Measurements from ENCODE around the gene TMEM141.

TMEM141 gene

GRCh38 chr9:136814725-136815421 is 23.7 kb downstream of the TMEM141 start:
- Histone ChIP-seq H3K4me3 (ENCODE audit: low read depth in 1 of 2, low read length in 2 of 2) (no peak overlapping the region), H3K27me3 (ENCODE audit: control insufficient read depth in 1 of 2, insufficient read depth in 2 of 2, low read length in 2 of 2) (no peaks in the 10 kb centered on the region), H3K27ac (ENCODE audit: low read depth, low read length) (no peak overlapping the region), H3K9me3 (ENCODE audit: low read length) (no peaks in the 10 kb centered on the region), H3K4me1 (ENCODE audit: insufficient read depth, low read length) (peaks cover 10% of the 10 kb centered on the region), H3K9ac (ENCODE audit: low read length) (no peak overlapping the region), H3K36me3 (ENCODE audit: insufficient read depth, low read length) (peaks cover 4% of the 10 kb centered on the region)

- peaks cover 4% of the 10 kb centered on the region for H3K4me1 ChIP-seq (ENCODE audit: insufficient read depth, low read length)
- no peak overlapping the region for H3K4me3 ChIP-seq (ENCODE audit: low read depth in 1 of 2, low read length in 2 of 2)
- no peaks in the 10 kb centered on the region for H3K27me3 ChIP-seq (ENCODE audit: control insufficient read depth in 1 of 2, insufficient read depth in 2 of 2, low read length in 2 of 2)
- H3K9me3 ChIP-seq (ENCODE audit: low read length): no peaks in the 10 kb centered on the region
- peaks cover 4% of the 10 kb centered on the region for H3K36me3 ChIP-seq (ENCODE audit: insufficient read depth, low read length)
- H3K9ac ChIP-seq (ENCODE audit: low read length): no peak overlapping the region
- H3K27ac ChIP-seq (ENCODE audit: low read depth, low read length): no peak overlapping the region
Observed at GRCh38 chr9:136815422-136815782, 24.3 kb downstream of the TMEM141 start.

- H3K9me3 ChIP-seq (ENCODE audit: low read length): no peaks in the 10 kb centered on the region
- peaks cover 15% of the 10 kb centered on the region for H3K36me3 ChIP-seq (ENCODE audit: insufficient read depth, low read length)
- no peaks in the 10 kb centered on the region for H3K27me3 ChIP-seq (ENCODE audit: control insufficient read depth in 1 of 2, insufficient read depth in 2 of 2, low read length in 2 of 2)
- H3K4me1 ChIP-seq (ENCODE audit: insufficient read depth, low read length): peaks cover 6% of the 10 kb centered on the region
- H3K27ac ChIP-seq (ENCODE audit: low read depth, low read length): no peak overlapping the region
- H3K9ac ChIP-seq (ENCODE audit: low read length): no peak overlapping the region
- H3K4me3 ChIP-seq (ENCODE audit: low read depth in 1 of 2, low read length in 2 of 2): peak overlapping the region; percentile 35 to 38
Observed at GRCh38 chr9:136820971-136821825, 30.1 kb downstream of the TMEM141 start.

- Histone ChIP-seq H3K27me3 (ENCODE audit: control insufficient read depth in 1 of 2, insufficient read depth in 2 of 2, low read length in 2 of 2) (no peaks in the 10 kb centered on the region), H3K9me3 (ENCODE audit: low read length) (no peaks in the 10 kb centered on the region), H3K36me3 (ENCODE audit: insufficient read depth, low read length) (peaks cover 15% of the 10 kb centered on the region), H3K27ac (ENCODE audit: low read depth, low read length) (no peak overlapping the region), H3K9ac (ENCODE audit: low read length) (no peak overlapping the region), H3K4me1 (ENCODE audit: insufficient read depth, low read length) (peaks cover 6% of the 10 kb centered on the region), H3K4me3 (ENCODE audit: low read depth in 1 of 2, low read length in 2 of 2) (peak overlapping the region in 1 of 2 donors; percentile 35)
Observed at GRCh38 chr9:136821826-136822544, 30.8 kb downstream of the TMEM141 start.

GRCh38 chr9:136823136-136824046 is 32.2 kb downstream of the TMEM141 start:
- H3K27me3 ChIP-seq (ENCODE audit: control insufficient read depth in 1 of 2, insufficient read depth in 2 of 2, low read length in 2 of 2): no peaks in the 10 kb centered on the region
- no peaks in the 10 kb centered on the region for H3K9me3 ChIP-seq (ENCODE audit: low read length)
- H3K36me3 ChIP-seq (ENCODE audit: insufficient read depth, low read length): peaks cover 15% of the 10 kb centered on the region
- no peak overlapping the region for H3K9ac ChIP-seq (ENCODE audit: low read length)
- H3K4me3 ChIP-seq (ENCODE audit: low read depth in 1 of 2, low read length in 2 of 2): no peak overlapping the region
- H3K27ac ChIP-seq (ENCODE audit: low read depth, low read length): no peak overlapping the region
- H3K4me1 ChIP-seq (ENCODE audit: insufficient read depth, low read length): peaks cover 6% of the 10 kb centered on the region

- Histone ChIP-seq H3K9ac (ENCODE audit: low read length) (no peak overlapping the region), H3K27ac (ENCODE audit: low read depth, low read length) (no peak overlapping the region), H3K27me3 (ENCODE audit: control insufficient read depth in 1 of 2, insufficient read depth in 2 of 2, low read length in 2 of 2) (no peaks in the 10 kb centered on the region), H3K36me3 (ENCODE audit: insufficient read depth, low read length) (peaks cover 22% of the 10 kb centered on the region), H3K4me1 (ENCODE audit: insufficient read depth, low read length) (peaks cover 6% of the 10 kb centered on the region), H3K9me3 (ENCODE audit: low read length) (no peaks in the 10 kb centered on the region), H3K4me3 (ENCODE audit: low read depth in 1 of 2, low read length in 2 of 2) (no peak overlapping the region)
Observed at GRCh38 chr9:136824496-136825225, 33.5 kb downstream of the TMEM141 start.

- peaks cover 29% of the 10 kb centered on the region for H3K36me3 ChIP-seq (ENCODE audit: insufficient read depth, low read length)
Observed at GRCh38 chr9:136825295-136826187, 34.4 kb downstream of the TMEM141 start.

GRCh38 chr9:136826188-136826541 is 35.0 kb downstream of the TMEM141 start:
- Histone ChIP-seq H3K36me3 (ENCODE audit: insufficient read depth, low read length) (peaks cover 33% of the 10 kb centered on the region), H3K27me3 (ENCODE audit: control insufficient read depth in 1 of 2, insufficient read depth in 2 of 2, low read length in 2 of 2) (no peaks in the 10 kb centered on the region), H3K27ac (ENCODE audit: low read depth, low read length) (no peak overlapping the region), H3K9me3 (ENCODE audit: low read length) (no peaks in the 10 kb centered on the region), H3K4me3 (ENCODE audit: low read depth in 1 of 2, low read length in 2 of 2) (no peak overlapping the region), H3K9ac (ENCODE audit: low read length) (no peak overlapping the region), H3K4me1 (ENCODE audit: insufficient read depth, low read length) (no peaks in the 10 kb centered on the region)

More at GRCh38 chr9:136825295-136826187, 34.4 kb downstream of the TMEM141 start:
- Histone ChIP-seq H3K4me1 (ENCODE audit: insufficient read depth, low read length) (peaks cover 6% of the 10 kb centered on the region), H3K27ac (ENCODE audit: low read depth, low read length) (no peak overlapping the region), H3K27me3 (ENCODE audit: control insufficient read depth in 1 of 2, insufficient read depth in 2 of 2, low read length in 2 of 2) (no peaks in the 10 kb centered on the region), H3K9ac (ENCODE audit: low read length) (no peak overlapping the region), H3K4me3 (ENCODE audit: low read depth in 1 of 2, low read length in 2 of 2) (no peak overlapping the region), H3K9me3 (ENCODE audit: low read length) (no peaks in the 10 kb centered on the region)

- no peaks in the 10 kb centered on the region for H3K4me1 ChIP-seq (ENCODE audit: insufficient read depth, low read length)
- H3K27me3 ChIP-seq (ENCODE audit: control insufficient read depth in 1 of 2, insufficient read depth in 2 of 2, low read length in 2 of 2): no peaks in the 10 kb centered on the region
- no peak overlapping the region for H3K27ac ChIP-seq (ENCODE audit: low read depth, low read length)
- H3K9me3 ChIP-seq (ENCODE audit: low read length): no peaks in the 10 kb centered on the region
- H3K36me3 ChIP-seq (ENCODE audit: insufficient read depth, low read length): peaks cover 34% of the 10 kb centered on the region
- no peak overlapping the region for H3K4me3 ChIP-seq (ENCODE audit: low read depth in 1 of 2, low read length in 2 of 2)
- H3K9ac ChIP-seq (ENCODE audit: low read length): no peak overlapping the region
Observed at GRCh38 chr9:136826703-136827582, 35.8 kb downstream of the TMEM141 start.
